K562 (cell line): ENCODE results near the gene CXCR3.

Source experiments
- ARNT ChIP-seq, 2 experiments: fragments of 450-650 bp; IDR thresholded peaks; 2 replicates each; pipeline ENCODE4 v1.6.1; 2016; ENCODE audit warnings: mild to moderate bottlenecking in 1 of 2
- CTCF ChIP-seq, 3 experiments: IDR thresholded peaks in 2 of 3; conservative IDR thresholded peaks in 1 of 3; 2 replicates each; pipeline ENCODE4 v1.5.1; 2011 to 2012; ENCODE audit warnings: low read length in 3 of 3, mild to moderate bottlenecking in 3 of 3, control low read depth in 2 of 3, improper control_type of control experiment in 1 of 3, inconsistent platforms in 1 of 3, low read depth in 1 of 3, mixed read lengths in 1 of 3, moderate library complexity in 1 of 3; ENCODE audit not compliant: insufficient read depth in 2 of 3
- ESRRA ChIP-seq: fragments of 450-650 bp; IDR thresholded peaks from 2 replicates; pipeline ENCODE4 v1.6.1; 2014; ENCODE audit warnings: low read depth, mild to moderate bottlenecking, moderate library complexity, borderline replicate concordance
- HDAC2 ChIP-seq: fragments of 450-650 bp; IDR thresholded peaks from 2 replicates; pipeline ENCODE4 v1.6.1; 2016; ENCODE audit warnings: mild to moderate bottlenecking
- JUNB ChIP-seq: fragments of 450-650 bp; formaldehyde crosslinking; conservative IDR thresholded peaks from 2 replicates; pipeline ENCODE4 v1.4.0; 2020; ENCODE audit warnings: mild to moderate bottlenecking
- POLR2A ChIP-seq: fragments of 450-650 bp; conservative IDR thresholded peaks from 2 replicates; pipeline ENCODE4 v1.6.1; 2016
- ZBTB33 ChIP-seq: sonication (generic); formaldehyde crosslinking; IDR thresholded peaks from 2 replicates; pipeline ENCODE4 v1.8.1; 2023; ENCODE audit warnings: mild to moderate bottlenecking, missing genetic modification reagents

- TF ChIP-seq JUNB (CRISPR knock-in tag), result no peak
- TF ChIP-seq POLR2A, result no peak
- TF ChIP-seq HDAC2, result no peak
- TF ChIP-seq ARNT (IDR thresholded peaks at IDR 0.05), result no peak
- TF ChIP-seq ZBTB33 (CRISPR knock-in tag), result no peak
- TF ChIP-seq ESRRA, result no peak
- no peak for TF ChIP-seq CTCF (IDR thresholded peaks at IDR 0.05 in 2 of 3, conservative IDR thresholded peaks at IDR 0.05 in 1 of 3; ENCODE audit: insufficient read depth in 2 of 3, low read depth in 1 of 3, low read length in 3 of 3)
These were observed 10.8 kb downstream of the CXCR3 start for GRCh38 chrX:71607488-71607887.
